GM23338 (cell line): Measurements from ENCODE around the gene LDB1. TPM values are rescaled to one million over a fixed set of nuclear protein-coding genes. Genes with fewer than 3 reads are reported as not detected.
A peak's percentile ranks its signal among the peaks of the same experiment; 100 is the strongest.

Experiments used
- ATAC-seq: fragments of 200-7000 bp; cut with Tn5 transposase; 3 replicates; pipeline ENCODE4 v1.9.1; 2020
- DNase-seq: peaks from one replicate; pipeline ENCODE4 v3.0.0-alpha.2; 2015; ENCODE audit warnings: low spot score
- H2AFZ ChIP-seq: fragments of 200-600 bp; sonication (generic); 2 replicates; pipeline ENCODE4 v1.8.0; 2016; ENCODE audit warnings: antibody characterized with exemption, mild to moderate bottlenecking, moderate library complexity
- H3F3A ChIP-seq: fragments of 200-600 bp; sonication (generic); replicated peaks from 2 replicates; pipeline ENCODE4 v1.8.0; 2017; ENCODE audit warnings: antibody characterized with exemption, mixed run types, low read depth
- H3K27ac ChIP-seq: fragments of 200-600 bp; sonication (generic); 2 replicates; pipeline ENCODE4 v1.6.1; 2016; ENCODE audit warnings: low read depth
- H3K27me3 ChIP-seq: fragments of 200-600 bp; sonication (generic); 2 replicates; pipeline ENCODE4 v1.8.0; 2016; ENCODE audit warnings: mild to moderate bottlenecking, mixed run types, moderate library complexity; ENCODE audit not compliant: insufficient read depth
- H3K36me3 ChIP-seq: fragments of 200-600 bp; sonication (generic); 2 replicates; pipeline ENCODE4 v1.8.0; 2016; ENCODE audit warnings: mild to moderate bottlenecking; ENCODE audit not compliant: insufficient read depth
- H3K4me1 ChIP-seq: fragments of 200-600 bp; sonication (generic); 2 replicates; pipeline ENCODE4 v1.8.0; 2016; ENCODE audit warnings: mild to moderate bottlenecking, moderate library complexity; ENCODE audit not compliant: insufficient read depth
- H3K4me2 ChIP-seq: fragments of 200-600 bp; sonication (generic); 2 replicates; pipeline ENCODE4 v1.7.1; 2017; ENCODE audit warnings: mixed run types
- H3K4me3 ChIP-seq: fragments of 200-600 bp; sonication (generic); 2 replicates; pipeline ENCODE4 v1.6.1; 2016; ENCODE audit warnings: mixed run types
- H3K79me2 ChIP-seq: fragments of 200-600 bp; sonication (generic); replicated peaks from 2 replicates; pipeline ENCODE4 v1.8.0; 2017; ENCODE audit warnings: mild to moderate bottlenecking; ENCODE audit not compliant: insufficient read depth
- H3K9me2 ChIP-seq: fragments of 200-600 bp; sonication (generic); 2 replicates; pipeline ENCODE4 v1.8.0; 2017; ENCODE audit not compliant: insufficient read depth
- H4K20me1 ChIP-seq: fragments of 200-600 bp; sonication (generic); replicated peaks from 2 replicates; pipeline ENCODE4 v1.8.0; 2017; ENCODE audit warnings: mild to moderate bottlenecking; ENCODE audit not compliant: insufficient read depth
- H3K27ac Mint-ChIP-seq: 2 replicates; pipeline ENCODE4 v1.8.0; 2020; ENCODE audit warnings: inconsistent platforms, mild to moderate bottlenecking, moderate library complexity, mixed read lengths
- H3K27me3 Mint-ChIP-seq: 3 replicates; pipeline ENCODE4 v1.8.0; 2022; ENCODE audit warnings: low read depth, mild to moderate bottlenecking, moderate library complexity, mixed read lengths, inconsistent platforms; ENCODE audit not compliant: insufficient read depth, poor library complexity
- H3K36me3 Mint-ChIP-seq: 3 replicates; pipeline ENCODE4 v1.8.0; 2021; ENCODE audit warnings: low read depth, mild to moderate bottlenecking, inconsistent platforms, moderate library complexity, mixed read lengths
- H3K4me1 Mint-ChIP-seq: 3 replicates; pipeline ENCODE4 v1.8.0; 2020; ENCODE audit warnings: mild to moderate bottlenecking, inconsistent platforms, mixed read lengths
- H3K4me3 Mint-ChIP-seq: 3 replicates; pipeline ENCODE4 v1.8.0; 2021; ENCODE audit warnings: moderate library complexity, mild to moderate bottlenecking, inconsistent platforms, mixed read lengths
- H3K9me3 Mint-ChIP-seq: 3 replicates; pipeline ENCODE4 v1.8.0; 2020; ENCODE audit warnings: moderate library complexity, mild to moderate bottlenecking, inconsistent platforms, mixed read lengths
- CREB1 ChIP-seq: fragments of 250-450 bp; sonication (Bioruptor Pico); IDR thresholded peaks from 2 replicates; pipeline ENCODE4 v1.5.0; 2020; ENCODE audit warnings: low read depth, mild to moderate bottlenecking, moderate library complexity
- EZH2 ChIP-seq: fragments of 200-600 bp; sonication (generic); IDR thresholded peaks from one replicate; pipeline ENCODE4 v1.8.0; 2017; ENCODE audit warnings: antibody characterized with exemption, mild to moderate bottlenecking, low read depth; ENCODE audit not compliant: unreplicated experiment
- EZH2phosphoT487 ChIP-seq: fragments of 200-600 bp; sonication (generic); IDR thresholded peaks from one replicate; pipeline ENCODE4 v1.8.1; 2018; ENCODE audit warnings: antibody characterized with exemption; ENCODE audit not compliant: unreplicated experiment
- JUNB ChIP-seq: IDR thresholded peaks from one replicate; pipeline ENCODE4 v1.6.1; 2016; ENCODE audit warnings: antibody characterized with exemption; ENCODE audit not compliant: unreplicated experiment
- NANOG ChIP-seq: IDR thresholded peaks from 2 replicates; pipeline ENCODE4 v1.6.1; 2016; ENCODE audit warnings: antibody characterized with exemption, borderline replicate concordance
- ZNF331 ChIP-seq: fragments of 250-450 bp; sonication (Bioruptor Pico); IDR thresholded peaks from 2 replicates; pipeline ENCODE4 v1.5.0; 2020; ENCODE audit warnings: low read depth, mild to moderate bottlenecking, moderate library complexity
- polyA plus RNA-seq: library from polyadenylated mRNA; unstranded; fragments of >200 nt; fragmentation: Nextera tagmentation; extraction: Ambion mirVana; gene quantifications from 2 replicates; pipeline ENCODE4 v1.2.1, GENCODE V29; 2016
- total RNA-seq: library from RNA; depleted of rRNA; stranded (reverse); fragments of >200 nt; shearing (Covaris generic); gene quantifications from 2 replicates; pipeline ENCODE4 v1.2.3, GENCODE V29; 2014
- TF ChIP-seq, protein P1 (sequence below): fragments of 250-450 bp; sonication (Bioruptor Pico); IDR thresholded peaks from 2 replicates; pipeline ENCODE4 v1.5.0; 2020; ENCODE audit warnings: mild to moderate bottlenecking, moderate library complexity
- TF ChIP-seq, protein P2 (sequence below): IDR thresholded peaks from 2 replicates; pipeline ENCODE4 v1.6.1; 2016; ENCODE audit warnings: antibody characterized with exemption

LDB1 gene
- total and polyA plus RNA-seq, 2 experiments from 2014 or later, result 16.3 to 69.3 TPM

DNA sequence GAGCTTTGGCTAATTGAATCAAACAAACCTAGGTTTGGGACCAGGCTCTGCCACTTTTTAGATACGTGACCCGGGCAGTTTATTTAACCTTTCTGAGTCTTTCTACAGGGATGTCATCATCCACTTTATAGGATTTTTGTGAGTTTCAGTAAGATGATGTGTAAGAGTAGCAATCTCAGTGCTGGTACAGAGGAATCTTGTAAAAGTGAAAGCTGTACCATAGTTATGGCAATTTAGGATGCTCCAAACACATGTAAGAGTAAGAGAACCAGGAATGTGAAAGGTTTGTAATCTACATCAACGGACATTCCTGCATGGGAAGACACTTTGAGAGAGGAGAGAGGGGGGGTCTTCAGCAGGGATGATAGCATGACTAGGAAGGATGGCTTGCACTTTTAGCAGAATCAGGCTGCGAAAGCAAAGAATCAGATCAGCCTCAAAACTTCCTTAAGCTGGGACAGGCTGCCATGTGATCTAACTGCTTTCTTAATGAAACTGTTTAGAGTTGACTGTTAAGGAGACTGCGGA lies 33.0 kb upstream of the LDB1 start (continued):
- TF ChIP-seq, protein P1, sequence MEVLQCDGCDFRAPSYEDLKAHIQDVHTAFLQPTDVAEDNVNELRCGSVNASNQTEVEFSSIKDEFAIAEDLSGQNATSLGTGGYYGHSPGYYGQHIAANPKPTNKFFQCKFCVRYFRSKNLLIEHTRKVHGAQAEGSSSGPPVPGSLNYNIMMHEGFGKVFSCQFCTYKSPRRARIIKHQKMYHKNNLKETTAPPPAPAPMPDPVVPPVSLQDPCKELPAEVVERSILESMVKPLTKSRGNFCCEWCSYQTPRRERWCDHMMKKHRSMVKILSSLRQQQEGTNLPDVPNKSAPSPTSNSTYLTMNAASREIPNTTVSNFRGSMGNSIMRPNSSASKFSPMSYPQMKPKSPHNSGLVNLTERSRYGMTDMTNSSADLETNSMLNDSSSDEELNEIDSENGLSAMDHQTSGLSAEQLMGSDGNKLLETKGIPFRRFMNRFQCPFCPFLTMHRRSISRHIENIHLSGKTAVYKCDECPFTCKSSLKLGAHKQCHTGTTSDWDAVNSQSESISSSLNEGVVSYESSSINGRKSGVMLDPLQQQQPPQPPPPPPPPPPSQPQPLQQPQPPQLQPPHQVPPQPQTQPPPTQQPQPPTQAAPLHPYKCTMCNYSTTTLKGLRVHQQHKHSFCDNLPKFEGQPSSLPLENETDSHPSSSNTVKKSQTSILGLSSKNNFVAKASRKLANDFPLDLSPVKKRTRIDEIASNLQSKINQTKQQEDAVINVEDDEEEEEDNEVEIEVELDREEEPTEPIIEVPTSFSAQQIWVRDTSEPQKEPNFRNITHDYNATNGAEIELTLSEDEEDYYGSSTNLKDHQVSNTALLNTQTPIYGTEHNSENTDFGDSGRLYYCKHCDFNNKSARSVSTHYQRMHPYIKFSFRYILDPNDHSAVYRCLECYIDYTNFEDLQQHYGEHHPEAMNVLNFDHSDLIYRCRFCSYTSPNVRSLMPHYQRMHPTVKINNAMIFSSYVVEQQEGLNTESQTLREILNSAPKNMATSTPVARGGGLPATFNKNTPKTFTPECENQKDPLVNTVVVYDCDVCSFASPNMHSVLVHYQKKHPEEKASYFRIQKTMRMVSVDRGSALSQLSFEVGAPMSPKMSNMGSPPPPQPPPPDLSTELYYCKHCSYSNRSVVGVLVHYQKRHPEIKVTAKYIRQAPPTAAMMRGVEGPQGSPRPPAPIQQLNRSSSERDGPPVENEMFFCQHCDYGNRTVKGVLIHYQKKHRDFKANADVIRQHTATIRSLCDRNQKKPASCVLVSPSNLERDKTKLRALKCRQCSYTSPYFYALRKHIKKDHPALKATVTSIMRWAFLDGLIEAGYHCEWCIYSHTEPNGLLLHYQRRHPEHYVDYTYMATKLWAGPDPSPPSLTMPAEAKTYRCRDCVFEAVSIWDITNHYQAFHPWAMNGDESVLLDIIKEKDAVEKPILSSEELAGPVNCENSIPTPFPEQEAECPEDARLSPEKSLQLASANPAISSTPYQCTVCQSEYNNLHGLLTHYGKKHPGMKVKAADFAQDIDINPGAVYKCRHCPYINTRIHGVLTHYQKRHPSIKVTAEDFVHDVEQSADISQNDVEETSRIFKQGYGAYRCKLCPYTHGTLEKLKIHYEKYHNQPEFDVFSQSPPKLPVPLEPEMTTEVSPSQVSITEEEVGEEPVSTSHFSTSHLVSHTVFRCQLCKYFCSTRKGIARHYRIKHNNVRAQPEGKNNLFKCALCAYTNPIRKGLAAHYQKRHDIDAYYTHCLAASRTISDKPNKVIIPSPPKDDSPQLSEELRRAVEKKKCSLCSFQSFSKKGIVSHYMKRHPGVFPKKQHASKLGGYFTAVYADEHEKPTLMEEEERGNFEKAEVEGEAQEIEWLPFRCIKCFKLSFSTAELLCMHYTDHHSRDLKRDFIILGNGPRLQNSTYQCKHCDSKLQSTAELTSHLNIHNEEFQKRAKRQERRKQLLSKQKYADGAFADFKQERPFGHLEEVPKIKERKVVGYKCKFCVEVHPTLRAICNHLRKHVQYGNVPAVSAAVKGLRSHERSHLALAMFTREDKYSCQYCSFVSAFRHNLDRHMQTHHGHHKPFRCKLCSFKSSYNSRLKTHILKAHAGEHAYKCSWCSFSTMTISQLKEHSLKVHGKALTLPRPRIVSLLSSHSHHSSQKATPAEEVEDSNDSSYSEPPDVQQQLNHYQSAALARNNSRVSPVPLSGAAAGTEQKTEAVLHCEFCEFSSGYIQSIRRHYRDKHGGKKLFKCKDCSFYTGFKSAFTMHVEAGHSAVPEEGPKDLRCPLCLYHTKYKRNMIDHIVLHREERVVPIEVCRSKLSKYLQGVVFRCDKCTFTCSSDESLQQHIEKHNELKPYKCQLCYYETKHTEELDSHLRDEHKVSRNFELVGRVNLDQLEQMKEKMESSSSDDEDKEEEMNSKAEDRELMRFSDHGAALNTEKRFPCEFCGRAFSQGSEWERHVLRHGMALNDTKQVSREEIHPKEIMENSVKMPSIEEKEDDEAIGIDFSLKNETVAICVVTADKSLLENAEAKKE, result no peak
- TF ChIP-seq, protein P2, sequence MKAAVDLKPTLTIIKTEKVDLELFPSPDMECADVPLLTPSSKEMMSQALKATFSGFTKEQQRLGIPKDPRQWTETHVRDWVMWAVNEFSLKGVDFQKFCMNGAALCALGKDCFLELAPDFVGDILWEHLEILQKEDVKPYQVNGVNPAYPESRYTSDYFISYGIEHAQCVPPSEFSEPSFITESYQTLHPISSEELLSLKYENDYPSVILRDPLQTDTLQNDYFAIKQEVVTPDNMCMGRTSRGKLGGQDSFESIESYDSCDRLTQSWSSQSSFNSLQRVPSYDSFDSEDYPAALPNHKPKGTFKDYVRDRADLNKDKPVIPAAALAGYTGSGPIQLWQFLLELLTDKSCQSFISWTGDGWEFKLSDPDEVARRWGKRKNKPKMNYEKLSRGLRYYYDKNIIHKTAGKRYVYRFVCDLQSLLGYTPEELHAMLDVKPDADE, result no peak

DNA sequence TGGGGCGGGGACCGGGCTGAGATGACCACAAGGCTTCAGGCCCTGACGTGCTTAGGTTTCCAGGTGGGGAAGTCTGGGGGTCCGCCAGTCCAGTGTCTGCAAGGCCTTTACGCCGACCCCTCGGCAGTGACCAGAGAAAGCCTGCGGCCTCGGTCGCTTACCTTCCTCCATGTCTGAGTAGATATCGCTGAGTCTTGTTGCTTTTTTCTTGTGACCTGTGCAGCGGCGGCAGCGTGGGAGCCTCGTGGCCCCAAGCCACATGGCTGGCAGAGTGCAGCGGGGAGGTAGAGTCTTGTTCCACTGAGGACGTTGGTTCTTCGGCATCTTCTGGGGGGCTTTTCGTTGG lies 32.4 kb upstream of the LDB1 start:
- H3F3A ChIP-seq, result peaks cover 45% of the 10 kb centered on the region
- DNase-seq (no peak), ATAC-seq (peak; percentile 27)
- peaks cover 92% of the 10 kb centered on the region for H3K36me3 Mint-ChIP-seq
- H3K4me2 ChIP-seq, result peak overlapping the region; percentile 91
- H3K27ac ChIP-seq, result peak overlapping the region; percentile 92
- H3K9me3 Mint-ChIP-seq, result no peaks in the 10 kb centered on the region
- peaks cover 50% of the 10 kb centered on the region for H3K36me3 ChIP-seq
- no peak overlapping the region for H2AFZ ChIP-seq
- TF ChIP-seq JUNB (no peak), NANOG (no peak), CREB1 (CRISPR knock-in tag) (no peak), EZH2 (no peak), EZH2phosphoT487 (no peak), ZNF331 (CRISPR knock-in tag) (no peak)
- TF ChIP-seq, protein P2, result no peak
- H3K27ac Mint-ChIP-seq, result peak overlapping the region; percentile 99
- H3K79me2 ChIP-seq, result peaks cover 54% of the 10 kb centered on the region
- H3K4me1 Mint-ChIP-seq, result peaks cover 22% of the 10 kb centered on the region
- peak overlapping the region; percentile 84 for H3K4me3 ChIP-seq
- H3K4me3 Mint-ChIP-seq, result peak overlapping the region; percentile 96
- no peaks in the 10 kb centered on the region for H3K27me3 ChIP-seq
- H3K4me1 ChIP-seq, result peaks cover 14% of the 10 kb centered on the region
- H4K20me1 ChIP-seq, result peaks cover 59% of the 10 kb centered on the region
- H3K9me2 ChIP-seq, result no peaks in the 10 kb centered on the region
- H3K27me3 Mint-ChIP-seq, result peaks cover 14% of the 10 kb centered on the region
